Cardiac septum (tissue), 1 donor: ENCODE measurements around the gene ZNF474. TPM values are rescaled to one million over a fixed set of nuclear protein-coding genes. Genes with fewer than 3 reads are reported as not detected.

ENCODE experiments used
- DNase-seq: peaks from one replicate; pipeline ENCODE4 v3.0.0-alpha.2; 2020; ENCODE audit warnings: low spot score
- intact Hi-C: fragments of 100-400 bp; cut with DNase I; formaldehyde crosslinking; loops from one replicate; pipeline ENCODE4 v1.14.0; 2022
- total RNA-seq: library from RNA; stranded (reverse); fragmentation: NEBNext Ultra II Directional; extraction: Animal tissue kit (Norgen Biotek cat#: 25700); gene quantifications from one replicate; pipeline ENCODE4 v1.2.1, GENCODE V29; 2021
- donor health status: DM: no; HTN: no; CAD: no.

ZNF474 gene
- total RNA-seq, 1 donor from 2014 or later: not detected

GRCh38 chr5:122149321-122150090 lies 20.2 kb downstream of the ZNF474 start:
- no peak for DNase-seq
- intact Hi-C loops: no loop called here

GRCh38 chr5:122150215-122150614 lies 20.9 kb downstream of the ZNF474 start:
- intact Hi-C loops: no loop called here

GRCh38 chr5:122151640-122152039 lies 22.3 kb downstream of the ZNF474 start:
- no peak for DNase-seq
- intact Hi-C loops: no loop called here

More at GRCh38 chr5:122150215-122150614, 20.9 kb downstream of the ZNF474 start:
- no peak for DNase-seq

GRCh38 chr5:122152266-122152900 lies 23.0 kb downstream of the ZNF474 start:
- intact Hi-C loops: no loop called here
- DNase-seq: no peak

GRCh38 chr5:122153230-122153629 lies 23.9 kb downstream of the ZNF474 start:
- intact Hi-C loops: no loop called here
- DNase-seq: no peak

- intact Hi-C loops: no loop called here
- no peak for DNase-seq
These were observed 24.4 kb downstream of the ZNF474 start for GRCh38 chr5:122153774-122154173.

GRCh38 chr5:122154491-122154890 lies 25.1 kb downstream of the ZNF474 start:
- no peak for DNase-seq
- intact Hi-C loops: no loop called here

GRCh38 chr5:122154910-122155309 lies 25.6 kb downstream of the ZNF474 start:
- DNase-seq: no peak
- intact Hi-C loops: no loop called here

- intact Hi-C loops: no loop called here
- DNase-seq: no peak
These were observed 26.2 kb downstream of the ZNF474 start for GRCh38 chr5:122155546-122155945.

GRCh38 chr5:122156724-122157325 lies 27.5 kb downstream of the ZNF474 start:
- intact Hi-C loops: no loop called here
- DNase-seq: no peak

GRCh38 chr5:122162100-122162638 lies 32.8 kb downstream of the ZNF474 start:
- DNase-seq: no peak
- intact Hi-C loops: no loop called here

- intact Hi-C loops: no loop called here
- DNase-seq: no peak
These were observed 34.0 kb downstream of the ZNF474 start for GRCh38 chr5:122163121-122164069.

- no peak for DNase-seq
- intact Hi-C loops: no loop called here
These were observed 34.7 kb downstream of the ZNF474 start for GRCh38 chr5:122164070-122164435.

- intact Hi-C loops: no loop called here
- DNase-seq: no peak
These were observed 35.6 kb downstream of the ZNF474 start for GRCh38 chr5:122164831-122165558.

GRCh38 chr5:122165559-122166078 lies 36.3 kb downstream of the ZNF474 start:
- intact Hi-C loops: no loop called here
- DNase-seq: no peak

GRCh38 chr5:122169350-122170103 lies 40.2 kb downstream of the ZNF474 start:
- intact Hi-C loops: no loop called here
- DNase-seq: no peak

GRCh38 chr5:122170620-122171019 lies 41.3 kb downstream of the ZNF474 start:
- intact Hi-C loops: no loop called here
- no peak for DNase-seq

GRCh38 chr5:122172207-122172606 lies 42.9 kb downstream of the ZNF474 start:
- intact Hi-C loops: no loop called here
- DNase-seq: no peak
